KMS-11 (cell line): Measurements from ENCODE around the gene CD47.

ENCODE experiments used
- H2AFZ ChIP-seq: fragments of 200-600 bp; sonication (generic); 2 replicates; pipeline ENCODE4 v1.6.1; 2016; ENCODE audit warnings: antibody characterized with exemption, mixed run types, low read depth
- H3K27ac ChIP-seq: fragments of 200-600 bp; sonication (generic); 2 replicates; pipeline ENCODE4 v1.6.1; 2016; ENCODE audit warnings: mild to moderate bottlenecking, mixed run types
- H3K27me3 ChIP-seq: fragments of 200-600 bp; sonication (generic); 2 replicates; pipeline ENCODE4 v1.6.1; 2017; ENCODE audit warnings: mild to moderate bottlenecking, low read depth, mixed run types, moderate library complexity; ENCODE audit not compliant: insufficient read depth
- H3K36me3 ChIP-seq: fragments of 200-600 bp; sonication (generic); 2 replicates; pipeline ENCODE4 v1.6.1; 2017; ENCODE audit warnings: mild to moderate bottlenecking, mixed run types; ENCODE audit not compliant: insufficient read depth
- H3K4me1 ChIP-seq: fragments of 200-600 bp; sonication (generic); 2 replicates; pipeline ENCODE4 v1.6.1; 2016; ENCODE audit warnings: mild to moderate bottlenecking, low read depth, mixed run types; ENCODE audit not compliant: poor library complexity, severe bottlenecking
- H3K4me2 ChIP-seq: fragments of 200-600 bp; sonication (generic); 2 replicates; pipeline ENCODE4 v1.7.0; 2016; ENCODE audit warnings: mild to moderate bottlenecking, mixed run types
- H3K4me3 ChIP-seq: fragments of 200-600 bp; sonication (generic); IDR thresholded peaks from 2 replicates; pipeline ENCODE4 v1.6.1; 2017; ENCODE audit warnings: low read depth, low read length, mixed read lengths; ENCODE audit not compliant: insufficient read depth
- H3K79me2 ChIP-seq: fragments of 200-600 bp; sonication (generic); 2 replicates; pipeline ENCODE4 v1.6.1; 2016; ENCODE audit warnings: low read depth, mixed run types; ENCODE audit not compliant: insufficient read depth
- H3K9ac ChIP-seq: fragments of 200-600 bp; sonication (generic); 2 replicates; pipeline ENCODE4 v1.6.1; 2016; ENCODE audit warnings: mild to moderate bottlenecking, mixed run types
- H4K20me1 ChIP-seq: fragments of 200-600 bp; sonication (generic); 2 replicates; pipeline ENCODE4 v1.6.1; 2016; ENCODE audit warnings: mild to moderate bottlenecking, mixed run types; ENCODE audit not compliant: insufficient read depth
- TF ChIP-seq, protein P1 (sequence below): fragments of 200-600 bp; sonication (generic); conservative IDR thresholded peaks from 2 replicates; pipeline ENCODE4 v1.6.1; 2017; ENCODE audit warnings: low read depth, mild to moderate bottlenecking, antibody characterized with exemption, low read length, moderate library complexity, mixed read lengths

Gene CD47

GRCh38 chr3:108024146-108024850, 66.5 kb downstream of the CD47 start:
- Histone ChIP-seq H3K4me1 (no peaks in the 10 kb centered on the region), H3K36me3 (no peaks in the 10 kb centered on the region), H3K27ac (no peak overlapping the region), H3K9ac (no peak overlapping the region), H3K79me2 (no peaks in the 10 kb centered on the region), H3K27me3 (no peaks in the 10 kb centered on the region), H2AFZ (no peak overlapping the region), H3K4me2 (no peak overlapping the region), H4K20me1 (no peaks in the 10 kb centered on the region), H3K4me3 (no peak overlapping the region)
- TF ChIP-seq, protein P1, sequence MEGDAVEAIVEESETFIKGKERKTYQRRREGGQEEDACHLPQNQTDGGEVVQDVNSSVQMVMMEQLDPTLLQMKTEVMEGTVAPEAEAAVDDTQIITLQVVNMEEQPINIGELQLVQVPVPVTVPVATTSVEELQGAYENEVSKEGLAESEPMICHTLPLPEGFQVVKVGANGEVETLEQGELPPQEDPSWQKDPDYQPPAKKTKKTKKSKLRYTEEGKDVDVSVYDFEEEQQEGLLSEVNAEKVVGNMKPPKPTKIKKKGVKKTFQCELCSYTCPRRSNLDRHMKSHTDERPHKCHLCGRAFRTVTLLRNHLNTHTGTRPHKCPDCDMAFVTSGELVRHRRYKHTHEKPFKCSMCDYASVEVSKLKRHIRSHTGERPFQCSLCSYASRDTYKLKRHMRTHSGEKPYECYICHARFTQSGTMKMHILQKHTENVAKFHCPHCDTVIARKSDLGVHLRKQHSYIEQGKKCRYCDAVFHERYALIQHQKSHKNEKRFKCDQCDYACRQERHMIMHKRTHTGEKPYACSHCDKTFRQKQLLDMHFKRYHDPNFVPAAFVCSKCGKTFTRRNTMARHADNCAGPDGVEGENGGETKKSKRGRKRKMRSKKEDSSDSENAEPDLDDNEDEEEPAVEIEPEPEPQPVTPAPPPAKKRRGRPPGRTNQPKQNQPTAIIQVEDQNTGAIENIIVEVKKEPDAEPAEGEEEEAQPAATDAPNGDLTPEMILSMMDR = no peak

GRCh38 chr3:108022256-108023150, 68.3 kb downstream of the CD47 start:
- no peaks in the 10 kb centered on the region for H4K20me1 ChIP-seq
- H3K4me2 ChIP-seq = no peak overlapping the region
- no peaks in the 10 kb centered on the region for H3K36me3 ChIP-seq
- H3K4me1 ChIP-seq = no peaks in the 10 kb centered on the region
- TF ChIP-seq, protein P1 = no peak
- H3K27ac ChIP-seq = no peak overlapping the region
- no peaks in the 10 kb centered on the region for H3K79me2 ChIP-seq
- H2AFZ ChIP-seq = no peak overlapping the region
- H3K9ac ChIP-seq = no peak overlapping the region
- H3K27me3 ChIP-seq = no peaks in the 10 kb centered on the region
- no peak overlapping the region for H3K4me3 ChIP-seq

GRCh38 chr3:108021533-108021932, 69.3 kb downstream of the CD47 start:
- Histone ChIP-seq H3K79me2 (no peaks in the 10 kb centered on the region), H3K4me3 (no peak overlapping the region), H3K9ac (no peak overlapping the region), H3K4me1 (no peaks in the 10 kb centered on the region), H3K36me3 (no peaks in the 10 kb centered on the region), H3K27me3 (no peaks in the 10 kb centered on the region), H4K20me1 (no peaks in the 10 kb centered on the region), H3K27ac (no peak overlapping the region), H3K4me2 (no peak overlapping the region), H2AFZ (no peak overlapping the region)
- TF ChIP-seq, protein P1 = no peak

GRCh38 chr3:108021131-108021530, 69.7 kb downstream of the CD47 start:
- TF ChIP-seq, protein P1 = no peak
- H3K4me1 ChIP-seq = no peaks in the 10 kb centered on the region
- no peak overlapping the region for H3K4me3 ChIP-seq
- no peaks in the 10 kb centered on the region for H3K79me2 ChIP-seq
- H3K27ac ChIP-seq = no peak overlapping the region
- H3K36me3 ChIP-seq = no peaks in the 10 kb centered on the region
- no peak overlapping the region for H3K9ac ChIP-seq
- no peaks in the 10 kb centered on the region for H4K20me1 ChIP-seq
- no peaks in the 10 kb centered on the region for H3K27me3 ChIP-seq
- no peak overlapping the region for H3K4me2 ChIP-seq
- H2AFZ ChIP-seq = no peak overlapping the region
